Breast epithelium (tissue), 4 donors: ENCODE results near the gene CFAP53. TPM values are rescaled to one million over a fixed set of nuclear protein-coding genes. Genes with fewer than 3 reads are reported as not detected.

Experiments
- DNase-seq, 2 donors: peaks; one replicate each; pipeline ENCODE4 v3.0.0-alpha.2; 2019; ENCODE audit warnings: low spot score in 2 of 2
- H3K27ac ChIP-seq, 2 donors: fragments of 200-600 bp; sonication (generic) in 1 of 2; one replicate each; pipeline ENCODE4 v1.5.1; 2016 to 2019; ENCODE audit warnings: mild to moderate bottlenecking in 1 of 2
- H3K27me3 ChIP-seq, 2 donors: fragments of 200-600 bp; sonication (generic) in 1 of 2; one replicate each; pipeline versions ENCODE4 v1.5.1 to v1.6.0; 2017 to 2019; ENCODE audit warnings: control low read depth in 1 of 2, mild to moderate bottlenecking in 1 of 2
- H3K36me3 ChIP-seq: fragments of 200-600 bp; one replicate; pipeline ENCODE4 v1.5.1; 2019
- H3K4me1 ChIP-seq, 2 donors: fragments of 200-600 bp; sonication (generic); one replicate each; pipeline ENCODE4 v1.5.1; 2016 to 2019; ENCODE audit warnings: control low read depth in 1 of 2
- H3K4me3 ChIP-seq, 3 donors: fragments of 200-600 bp; sonication (generic); 1 replicate in 2 of 3; 2 replicates in 1 of 3; pipeline ENCODE4 v1.5.1; 2016 to 2019; ENCODE audit warnings: mild to moderate bottlenecking in 3 of 3, moderate library complexity in 2 of 3
- H3K9me3 ChIP-seq, 2 donors: fragments of 200-600 bp; sonication (generic) in 1 of 2; one replicate each; pipeline ENCODE4 v1.5.1; 2016 to 2019; ENCODE audit warnings: control low read depth in 1 of 2
- POLR2A ChIP-seq: fragments of 450-650 bp; IDR thresholded peaks from one replicate; pipeline ENCODE4 v1.6.1; 2016; ENCODE audit warnings: antibody characterized with exemption, mild to moderate bottlenecking, moderate library complexity
- POLR2AphosphoS5 ChIP-seq, 3 donors: sonication (generic); formaldehyde crosslinking; IDR thresholded peaks; one replicate each; pipeline ENCODE4 v1.6.1; 2017; ENCODE audit warnings: antibody characterized with exemption in 3 of 3
- intact Hi-C: fragments of 100-400 bp; cut with DNase I; formaldehyde crosslinking; loops from one replicate; pipeline ENCODE4 v1.15.1; 2023; ENCODE audit warnings: low total_unique reads
- total RNA-seq, 3 donors: library from RNA; depleted of rRNA; stranded (reverse); fragments of >200 nt; gene quantifications; one replicate each; pipeline ENCODE4 v1.1.0, GENCODE V29; 2016
- TF ChIP-seq, protein P1 (sequence below), 3 donors: fragments of 450-650 bp; IDR thresholded peaks; one replicate each; pipeline ENCODE4 v1.5.1; 2016 to 2017; ENCODE audit warnings: antibody characterized with exemption in 3 of 3, mild to moderate bottlenecking in 3 of 3, moderate library complexity in 3 of 3

The CFAP53 gene
- total RNA-seq, 3 donors from 2014 or later, result 0.80 to 3.4 (median 1.6) TPM

DNA sequence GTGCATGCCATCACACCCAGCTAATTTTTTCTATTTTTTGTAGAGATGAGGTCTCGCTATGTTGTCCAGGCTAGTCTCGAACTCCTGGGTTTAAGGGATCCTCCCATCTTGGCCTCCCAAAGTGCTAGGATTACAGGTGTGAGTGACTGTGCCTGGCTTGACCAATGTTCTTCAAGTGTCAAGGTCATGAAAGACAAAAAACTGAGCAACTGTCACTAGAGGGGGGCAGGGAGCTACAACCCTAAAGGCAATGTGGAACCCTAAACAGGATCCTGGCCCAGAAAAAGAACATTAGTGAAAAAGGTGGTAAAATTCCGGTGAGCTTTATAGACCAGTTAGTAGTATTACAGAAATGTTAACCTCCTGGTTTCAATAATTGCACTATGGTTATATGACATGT is 78.6 kb downstream of the CFAP53 start:
- H3K27me3 ChIP-seq, result no peaks in the 10 kb centered on the region

DNA sequence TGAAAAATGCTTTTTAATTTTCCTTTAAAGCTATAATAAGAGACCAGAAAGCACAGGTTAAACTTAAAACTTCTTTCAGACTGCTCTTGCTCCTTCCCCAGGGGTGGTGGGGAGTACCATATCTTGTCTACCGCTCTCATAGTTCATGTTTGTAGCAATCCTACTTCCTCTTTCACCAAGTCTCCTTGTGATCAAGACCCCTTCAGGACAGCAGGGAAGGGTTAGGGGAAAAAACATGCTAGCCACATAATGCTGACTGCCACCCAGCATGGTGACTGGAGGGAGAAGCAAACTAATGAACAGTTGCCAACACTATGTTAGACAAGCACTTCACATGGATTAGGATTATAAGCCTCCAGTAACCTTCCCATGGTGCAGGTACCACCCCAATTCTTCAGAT is 79.9 kb downstream of the CFAP53 start:
- intact Hi-C loops, result no loop called here
- no peaks in the 10 kb centered on the region for H3K4me1 ChIP-seq
- no peak overlapping the region for H3K4me3 ChIP-seq
- no peak overlapping the region for H3K27ac ChIP-seq
- no peaks in the 10 kb centered on the region for H3K9me3 ChIP-seq
- TF ChIP-seq POLR2A (no peak), POLR2AphosphoS5 (IDR thresholded peaks at IDR 0.05) (no peak)
- TF ChIP-seq, protein P1, sequence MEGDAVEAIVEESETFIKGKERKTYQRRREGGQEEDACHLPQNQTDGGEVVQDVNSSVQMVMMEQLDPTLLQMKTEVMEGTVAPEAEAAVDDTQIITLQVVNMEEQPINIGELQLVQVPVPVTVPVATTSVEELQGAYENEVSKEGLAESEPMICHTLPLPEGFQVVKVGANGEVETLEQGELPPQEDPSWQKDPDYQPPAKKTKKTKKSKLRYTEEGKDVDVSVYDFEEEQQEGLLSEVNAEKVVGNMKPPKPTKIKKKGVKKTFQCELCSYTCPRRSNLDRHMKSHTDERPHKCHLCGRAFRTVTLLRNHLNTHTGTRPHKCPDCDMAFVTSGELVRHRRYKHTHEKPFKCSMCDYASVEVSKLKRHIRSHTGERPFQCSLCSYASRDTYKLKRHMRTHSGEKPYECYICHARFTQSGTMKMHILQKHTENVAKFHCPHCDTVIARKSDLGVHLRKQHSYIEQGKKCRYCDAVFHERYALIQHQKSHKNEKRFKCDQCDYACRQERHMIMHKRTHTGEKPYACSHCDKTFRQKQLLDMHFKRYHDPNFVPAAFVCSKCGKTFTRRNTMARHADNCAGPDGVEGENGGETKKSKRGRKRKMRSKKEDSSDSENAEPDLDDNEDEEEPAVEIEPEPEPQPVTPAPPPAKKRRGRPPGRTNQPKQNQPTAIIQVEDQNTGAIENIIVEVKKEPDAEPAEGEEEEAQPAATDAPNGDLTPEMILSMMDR (IDR thresholded peaks at IDR 0.05), result no peak
- H3K36me3 ChIP-seq, result no peaks in the 10 kb centered on the region
- DNase-seq, result no peak
- H3K27me3 ChIP-seq, result no peaks in the 10 kb centered on the region

More for the DNA sequence above, 78.6 kb downstream of the CFAP53 start:
- DNase-seq, result no peak
- Histone ChIP-seq H3K9me3 (no peaks in the 10 kb centered on the region), H3K27ac (no peak overlapping the region), H3K4me1 (no peaks in the 10 kb centered on the region), H3K4me3 (no peak overlapping the region), H3K36me3 (no peaks in the 10 kb centered on the region)
- intact Hi-C loops, result no loop called here
- no peak for TF ChIP-seq POLR2A
- TF ChIP-seq, protein P1 (IDR thresholded peaks at IDR 0.05), result no peak
- no peak for TF ChIP-seq POLR2AphosphoS5 (IDR thresholded peaks at IDR 0.05)

DNA sequence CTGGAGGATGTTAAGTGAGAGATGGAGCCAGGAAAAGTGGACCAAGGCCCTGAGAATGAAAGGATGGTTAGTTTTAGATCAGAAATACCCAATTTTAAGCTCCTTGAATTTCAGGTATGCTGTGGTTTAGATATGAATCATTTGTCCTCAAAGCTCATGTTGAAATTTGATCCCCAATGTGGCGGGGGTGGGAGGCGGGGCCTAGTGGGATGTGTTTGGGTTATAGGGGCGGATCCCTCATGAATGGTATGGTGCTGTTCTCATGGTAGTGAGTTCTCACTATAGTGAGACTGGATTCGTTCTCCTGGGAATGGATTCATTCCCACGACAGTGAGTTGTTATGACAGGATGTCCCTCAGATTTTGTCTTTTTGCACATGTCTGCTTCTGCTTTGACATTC is 82.7 kb downstream of the CFAP53 start:
- intact Hi-C loops, result no loop called here
- Histone ChIP-seq H3K9me3 (no peaks in the 10 kb centered on the region), H3K36me3 (no peaks in the 10 kb centered on the region), H3K27me3 (no peaks in the 10 kb centered on the region), H3K27ac (no peak overlapping the region), H3K4me3 (no peak overlapping the region), H3K4me1 (no peaks in the 10 kb centered on the region)
- TF ChIP-seq, protein P1 (IDR thresholded peaks at IDR 0.05), result no peak
- TF ChIP-seq POLR2A, result no peak
- TF ChIP-seq POLR2AphosphoS5 (IDR thresholded peaks at IDR 0.05), result no peak
- DNase-seq, result no peak

DNA sequence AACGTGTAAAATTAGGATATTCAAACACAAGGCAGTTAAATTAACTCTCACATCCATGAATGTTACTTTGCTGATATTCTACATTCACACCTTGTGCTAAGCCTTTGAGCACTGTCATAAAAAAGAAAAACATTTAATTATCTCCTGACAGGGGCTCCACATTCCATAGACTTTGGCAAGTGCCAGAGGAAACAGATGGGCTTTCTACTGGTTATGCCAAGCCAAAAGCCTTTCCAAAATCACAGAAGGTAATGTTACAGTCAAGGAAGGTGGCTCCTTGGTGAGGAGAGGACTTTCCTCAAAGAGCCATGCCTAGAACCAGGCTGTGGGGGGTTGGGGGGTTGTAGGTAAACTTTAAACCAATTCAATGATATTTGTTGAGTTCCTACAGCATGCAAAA is 83.8 kb downstream of the CFAP53 start:
- intact Hi-C loops, result no loop called here
- DNase-seq, result no peak
- no peaks in the 10 kb centered on the region for H3K4me1 ChIP-seq
- H3K9me3 ChIP-seq, result no peaks in the 10 kb centered on the region
- no peak overlapping the region for H3K4me3 ChIP-seq
- no peaks in the 10 kb centered on the region for H3K27me3 ChIP-seq
- no peaks in the 10 kb centered on the region for H3K36me3 ChIP-seq
- TF ChIP-seq POLR2AphosphoS5 (IDR thresholded peaks at IDR 0.05) (no peak), POLR2A (no peak)
- TF ChIP-seq, protein P1 (IDR thresholded peaks at IDR 0.05), result no peak
- no peak overlapping the region for H3K27ac ChIP-seq

DNA sequence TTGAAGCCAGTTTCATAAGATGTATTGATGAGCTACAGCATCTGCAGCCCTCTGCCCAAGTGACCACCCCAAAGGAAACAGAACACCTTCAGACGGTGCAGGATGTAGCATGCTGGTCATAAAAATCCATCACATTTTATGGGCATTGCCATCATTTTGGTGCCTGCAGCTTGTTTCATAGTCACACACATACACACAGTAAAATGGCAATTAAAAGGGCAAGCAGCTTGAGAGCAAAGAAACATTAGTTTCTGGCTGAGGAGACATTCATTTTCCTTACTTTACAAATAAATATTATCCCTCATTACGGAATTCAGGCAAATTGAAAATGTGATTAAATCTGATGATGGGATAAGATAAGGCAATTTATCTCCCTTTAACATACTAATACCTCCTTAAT is 84.7 kb downstream of the CFAP53 start:
- Histone ChIP-seq H3K9me3 (no peaks in the 10 kb centered on the region), H3K4me3 (no peak overlapping the region), H3K27ac (no peak overlapping the region), H3K36me3 (no peaks in the 10 kb centered on the region), H3K27me3 (no peaks in the 10 kb centered on the region), H3K4me1 (no peaks in the 10 kb centered on the region)
- no peak for DNase-seq
- intact Hi-C loops, result no loop called here
- no peak for TF ChIP-seq POLR2AphosphoS5 (IDR thresholded peaks at IDR 0.05)
- no peak for TF ChIP-seq POLR2A
- TF ChIP-seq, protein P1 (IDR thresholded peaks at IDR 0.05), result no peak
